ENCODE measurements around the gene NHP2.

Gene NHP2

GRCh38 chr5:178196986-178197385, 43.3 kb upstream of the NHP2 start:
- peak; percentile 61 for TF ChIP-seq CTCF (IDR thresholded peaks at IDR 0.05; ENCODE audit: insufficient read depth, low read depth, low read length, missing control alignments)
- H3K4me3 ChIP-seq (ENCODE audit: low read depth, low read length), result no peak overlapping the region
- DNase-seq (ENCODE audit: low read depth), result no peak

GRCh38 chr5:178196281-178196812, 42.7 kb upstream of the NHP2 start:
- TF ChIP-seq CTCF (IDR thresholded peaks at IDR 0.05; ENCODE audit: insufficient read depth, low read depth, low read length, missing control alignments), result no peak
- no peak overlapping the region for H3K4me3 ChIP-seq (ENCODE audit: low read depth, low read length)
- no peak for DNase-seq (ENCODE audit: low read depth)

- H3K4me3 ChIP-seq (ENCODE audit: low read depth, low read length), result no peak overlapping the region
- TF ChIP-seq CTCF (IDR thresholded peaks at IDR 0.05; ENCODE audit: insufficient read depth, low read depth, low read length, missing control alignments), result no peak
- no peak for DNase-seq (ENCODE audit: low read depth)
Measured at GRCh38 chr5:178194026-178194425, 40.3 kb upstream of the NHP2 start.

- TF ChIP-seq CTCF (IDR thresholded peaks at IDR 0.05; ENCODE audit: insufficient read depth, low read depth, low read length, missing control alignments), result no peak
- no peak overlapping the region for H3K4me3 ChIP-seq (ENCODE audit: low read depth, low read length)
- no peak for DNase-seq (ENCODE audit: low read depth)
Measured at GRCh38 chr5:178193251-178193809, 39.6 kb upstream of the NHP2 start.

- H3K4me3 ChIP-seq (ENCODE audit: low read depth, low read length), result no peak overlapping the region
- no peak for TF ChIP-seq CTCF (IDR thresholded peaks at IDR 0.05; ENCODE audit: insufficient read depth, low read depth, low read length, missing control alignments)
- no peak for DNase-seq (ENCODE audit: low read depth)
Measured at GRCh38 chr5:178192787-178193186, 39.1 kb upstream of the NHP2 start.

- H3K4me3 ChIP-seq (ENCODE audit: low read depth, low read length), result no peak overlapping the region
- TF ChIP-seq CTCF (IDR thresholded peaks at IDR 0.05; ENCODE audit: insufficient read depth, low read depth, low read length, missing control alignments), result no peak
- DNase-seq (ENCODE audit: low read depth), result no peak
Measured at GRCh38 chr5:178192244-178192643, 38.6 kb upstream of the NHP2 start.

- no peak for TF ChIP-seq CTCF (IDR thresholded peaks at IDR 0.05; ENCODE audit: insufficient read depth, low read depth, low read length, missing control alignments)
- H3K4me3 ChIP-seq (ENCODE audit: low read depth, low read length), result no peak overlapping the region
- DNase-seq (ENCODE audit: low read depth), result no peak
Measured at GRCh38 chr5:178191661-178192060, 38.0 kb upstream of the NHP2 start.
